Renal cortical epithelial cell (primary cell): ENCODE results near the gene ENTHD1. TPM values are rescaled to one million over a fixed set of nuclear protein-coding genes. Genes with fewer than 3 reads are reported as not detected.

Experiments
- DNase-seq: peaks from one replicate; pipeline ENCODE4 v3.0.0-alpha.2; 2011; ENCODE audit warnings: low read depth
- total RNA-seq: library from RNA; depleted of rRNA; stranded (reverse); fragments of >200 nt; gene quantifications from 2 replicates; pipeline ENCODE4 v1.2.3, GENCODE V29; 2014

Gene ENTHD1
- total RNA-seq, 1 donor from 2014 or later = not detected

- DNase-seq = no peak
Observed at GRCh38 chr22:39713799-39714290, 179.7 kb downstream of the ENTHD1 start.

- no peak for DNase-seq
Observed at GRCh38 chr22:39712751-39713525, 180.6 kb downstream of the ENTHD1 start.

- no peak for DNase-seq
Observed at GRCh38 chr22:39712081-39712480, 181.5 kb downstream of the ENTHD1 start.

- DNase-seq = no peak
Observed at GRCh38 chr22:39710380-39711150, 183.0 kb downstream of the ENTHD1 start.

GRCh38 chr22:39707816-39708215 lies 185.7 kb downstream of the ENTHD1 start:
- DNase-seq = no peak

GRCh38 chr22:39707351-39707750 lies 186.2 kb downstream of the ENTHD1 start:
- DNase-seq = no peak

- DNase-seq = no peak
Observed at GRCh38 chr22:39706376-39707140, 187.0 kb downstream of the ENTHD1 start.

GRCh38 chr22:39705386-39705785 lies 188.2 kb downstream of the ENTHD1 start:
- DNase-seq = no peak

GRCh38 chr22:39703928-39704639 lies 189.5 kb downstream of the ENTHD1 start:
- no peak for DNase-seq

GRCh38 chr22:39703091-39703490 lies 190.5 kb downstream of the ENTHD1 start:
- DNase-seq = no peak

- DNase-seq = no peak
Observed at GRCh38 chr22:39700565-39700964, 193.0 kb downstream of the ENTHD1 start.

GRCh38 chr22:39699631-39700360 lies 193.8 kb downstream of the ENTHD1 start:
- DNase-seq = no peak

- DNase-seq = no peak
Observed at GRCh38 chr22:39697790-39698430, 195.7 kb downstream of the ENTHD1 start.

GRCh38 chr22:39693943-39694500 lies 199.5 kb downstream of the ENTHD1 start:
- no peak for DNase-seq

Other genes starting within 250 kb of the ENTHD1 start
- gene GRAP2, start 7.3 kb upstream of the ENTHD1 start, total RNA-seq = not detected in 2 replicates
- not detected in 2 replicates for gene TMA7B, start 66.6 kb upstream of the ENTHD1 start, total RNA-seq
- 4.3 and 4.6 TPM in 2 replicates for gene FAM83F, start 101.2 kb upstream of the ENTHD1 start, total RNA-seq